ENCODE data around the gene FBXO30.

Gene FBXO30, protein sequence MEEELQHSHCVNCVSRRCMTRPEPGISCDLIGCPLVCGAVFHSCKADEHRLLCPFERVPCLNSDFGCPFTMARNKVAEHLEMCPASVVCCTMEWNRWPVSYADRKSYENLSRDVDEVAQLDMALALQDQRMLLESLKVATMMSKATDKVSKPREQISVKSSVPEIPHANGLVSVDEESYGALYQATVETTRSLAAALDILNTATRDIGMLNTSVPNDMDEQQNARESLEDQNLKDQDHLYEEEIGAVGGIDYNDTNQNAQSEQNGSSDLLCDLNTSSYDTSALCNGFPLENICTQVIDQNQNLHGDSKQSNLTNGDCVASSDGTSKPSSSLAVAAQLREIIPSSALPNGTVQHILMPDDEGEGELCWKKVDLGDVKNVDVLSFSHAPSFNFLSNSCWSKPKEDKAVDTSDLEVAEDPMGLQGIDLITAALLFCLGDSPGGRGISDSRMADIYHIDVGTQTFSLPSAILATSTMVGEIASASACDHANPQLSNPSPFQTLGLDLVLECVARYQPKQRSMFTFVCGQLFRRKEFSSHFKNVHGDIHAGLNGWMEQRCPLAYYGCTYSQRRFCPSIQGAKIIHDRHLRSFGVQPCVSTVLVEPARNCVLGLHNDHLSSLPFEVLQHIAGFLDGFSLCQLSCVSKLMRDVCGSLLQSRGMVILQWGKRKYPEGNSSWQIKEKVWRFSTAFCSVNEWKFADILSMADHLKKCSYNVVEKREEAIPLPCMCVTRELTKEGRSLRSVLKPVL

DNA sequence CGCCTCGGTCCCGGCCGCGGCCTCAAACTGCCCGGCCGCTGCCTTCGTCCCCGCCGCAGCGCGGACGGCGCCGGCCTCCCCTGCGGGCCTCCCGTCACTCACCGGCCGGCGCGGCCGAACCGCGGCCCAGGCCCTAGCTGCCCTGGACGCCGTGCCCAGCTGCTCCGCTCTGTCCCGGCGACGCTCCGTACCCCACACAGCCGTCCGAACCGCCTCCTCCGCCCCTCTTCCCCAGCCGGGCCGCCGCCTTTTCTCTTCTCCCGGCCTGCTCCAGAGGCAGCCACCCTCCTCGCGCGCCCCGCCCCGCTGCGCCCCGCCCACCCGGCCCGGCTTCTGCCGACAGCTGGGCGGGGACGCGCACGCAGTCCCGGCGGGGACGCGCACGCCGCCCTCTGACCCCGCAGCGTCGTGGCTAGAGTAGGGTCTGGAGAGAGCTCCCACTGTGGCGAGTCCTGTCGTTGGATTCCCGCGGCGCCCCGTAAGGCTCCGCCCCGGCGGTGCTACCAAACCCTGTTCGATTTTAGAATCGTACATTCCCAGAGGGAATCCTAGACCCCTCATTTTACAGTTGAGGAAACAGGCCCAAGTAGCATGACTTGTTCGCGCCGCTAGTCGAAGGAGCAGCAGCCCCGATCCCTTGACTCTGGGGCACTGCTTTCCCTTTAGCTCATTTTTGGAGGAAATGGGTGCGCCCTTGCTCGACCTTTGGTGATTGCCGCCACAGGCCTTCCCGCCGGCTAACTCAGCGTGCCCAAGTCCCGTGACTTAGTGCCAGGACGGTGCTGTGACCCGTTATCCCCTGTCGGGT is at the start of gene FBXO30:
FBXO30 (minus strand) TSS at position 295 of the 808 bp plus-strand sequence. CDS start 8,390 bp downstream, outside the sequence.
- DNase-seq (ENCODE audit: low read depth in 2 of 2, low spot score in 1 of 2) = peak; percentile 67 to 68

DNA sequence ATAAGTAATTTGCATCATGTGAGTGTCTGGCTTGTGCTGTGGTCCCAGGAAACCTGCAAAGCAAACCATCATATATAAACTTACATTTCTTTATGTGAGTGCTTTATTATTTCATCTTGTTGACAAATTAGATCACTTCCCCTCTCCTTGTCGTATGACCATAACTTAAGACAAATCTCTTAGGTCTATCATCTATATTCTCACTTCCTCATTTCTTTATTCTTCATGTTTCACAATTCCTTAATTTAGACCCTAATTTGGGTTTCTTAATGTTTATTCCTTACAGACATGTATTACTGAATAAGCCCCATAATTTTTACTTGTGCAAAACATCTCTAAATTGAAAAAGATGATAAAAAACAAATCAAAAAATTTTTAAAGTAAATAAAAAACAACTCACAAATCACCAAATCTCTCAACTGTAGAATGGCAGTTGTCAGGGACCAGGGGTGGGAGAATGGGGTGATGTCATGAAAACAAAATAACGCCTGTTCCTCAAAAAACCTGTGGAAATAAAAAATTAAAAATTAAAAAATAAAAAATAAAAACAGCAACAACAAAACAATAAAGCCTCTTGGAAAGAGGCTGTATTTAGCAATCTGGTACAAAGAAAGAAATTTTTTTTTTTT is 49.5 kb upstream of the FBXO30 start:
- no peak for DNase-seq (ENCODE audit: low read depth in 2 of 2, low spot score in 1 of 2)

DNA sequence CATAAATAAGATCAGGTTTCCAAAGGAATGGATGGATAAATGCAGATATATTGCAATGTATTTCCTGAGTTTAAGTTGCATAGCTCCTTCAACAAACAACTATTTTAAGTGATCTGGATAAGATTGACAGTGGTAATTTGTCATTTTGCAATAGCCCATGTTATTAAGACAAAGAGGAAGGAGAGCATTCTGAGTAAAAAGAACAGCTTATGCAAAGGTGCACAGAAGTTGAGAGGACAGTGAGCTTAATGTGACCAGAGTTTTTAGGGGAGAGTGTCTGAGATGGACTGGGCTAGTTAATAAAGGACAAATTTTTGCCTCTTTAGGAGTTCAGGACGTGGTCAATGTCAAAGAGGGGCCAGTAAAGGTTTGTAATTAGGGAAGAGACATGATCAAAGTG is 48.8 kb upstream of the FBXO30 start:
- DNase-seq (ENCODE audit: low read depth in 2 of 2, low spot score in 1 of 2) = no peak

DNA sequence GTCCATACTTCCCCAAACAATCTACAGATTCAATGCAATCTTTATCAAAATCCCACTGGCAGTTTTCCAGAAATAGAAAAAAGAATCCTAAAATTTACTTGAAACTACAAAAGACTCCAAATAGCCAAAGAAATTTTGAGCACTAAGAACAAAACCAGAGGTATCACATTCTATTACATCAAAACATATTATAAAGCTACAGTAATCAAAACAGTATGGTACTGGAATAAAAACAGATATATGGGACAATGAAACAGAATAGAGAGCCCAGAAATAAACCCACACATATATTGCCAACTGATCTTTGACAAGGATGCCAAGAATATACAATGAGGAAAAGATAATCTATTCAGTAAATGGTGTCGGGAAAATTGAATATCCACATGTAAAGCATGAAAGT is 46.0 kb upstream of the FBXO30 start:
- DNase-seq (ENCODE audit: low read depth in 2 of 2, low spot score in 1 of 2) = no peak

DNA sequence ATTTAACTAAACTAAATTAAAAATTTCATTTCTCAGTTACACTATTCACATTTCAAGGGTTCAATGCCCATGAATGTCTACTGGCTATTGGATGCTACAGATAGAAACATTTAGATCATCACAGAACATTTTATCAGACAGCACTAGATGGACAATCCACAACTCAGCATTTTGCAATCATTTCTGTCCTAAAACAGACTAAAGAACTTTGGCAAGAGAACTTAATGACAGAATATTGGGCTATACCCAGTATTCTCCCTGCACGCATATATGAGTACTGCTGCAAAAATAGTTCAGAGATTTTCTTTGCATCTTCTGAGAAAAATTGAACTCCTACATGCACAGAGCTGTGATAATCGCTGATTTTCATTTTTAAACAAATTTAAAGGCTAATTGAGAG is 36.1 kb upstream of the FBXO30 start:
- DNase-seq (ENCODE audit: low read depth in 2 of 2, low spot score in 1 of 2) = no peak

DNA sequence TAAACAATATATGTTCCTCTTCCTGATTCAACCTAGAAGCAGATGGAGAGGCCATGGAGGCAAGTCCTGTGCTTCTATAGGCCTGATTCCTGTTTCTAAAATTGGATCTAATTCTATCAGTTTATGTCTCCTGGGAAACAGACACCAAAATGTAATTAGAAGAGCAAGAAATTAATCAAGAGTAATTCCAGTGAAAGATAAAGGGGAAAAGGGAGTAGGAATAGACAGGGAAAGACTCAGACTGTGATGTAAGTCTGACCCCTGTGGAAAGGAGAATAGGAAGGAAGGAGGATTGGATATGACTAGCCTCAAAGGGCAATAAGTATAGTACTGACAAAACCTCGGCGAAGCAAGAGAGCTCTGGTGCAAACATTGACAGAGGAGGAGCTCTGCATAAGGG is 33.9 kb upstream of the FBXO30 start:
- no peak for DNase-seq (ENCODE audit: low read depth in 2 of 2, low spot score in 1 of 2)

DNA sequence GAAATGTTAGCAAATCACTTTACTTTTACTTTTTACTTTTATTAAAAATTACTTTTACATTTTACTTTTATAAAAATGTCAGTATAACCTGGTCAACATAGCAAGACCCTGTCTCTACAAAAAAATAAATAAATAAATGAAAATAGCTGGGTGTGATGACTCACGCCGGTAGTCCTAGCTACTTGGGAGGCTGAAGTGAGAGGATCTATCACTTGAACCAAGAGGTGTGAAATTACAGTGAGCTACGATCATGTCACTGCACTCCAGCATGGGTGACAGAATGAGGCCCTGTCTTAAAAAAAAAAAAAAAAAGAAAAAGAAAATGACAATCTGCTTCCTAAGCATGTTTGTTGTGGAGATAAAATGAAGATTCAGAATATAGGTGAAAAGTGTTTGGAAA is 31.0 kb upstream of the FBXO30 start:
- DNase-seq (ENCODE audit: low read depth in 2 of 2, low spot score in 1 of 2) = no peak

DNA sequence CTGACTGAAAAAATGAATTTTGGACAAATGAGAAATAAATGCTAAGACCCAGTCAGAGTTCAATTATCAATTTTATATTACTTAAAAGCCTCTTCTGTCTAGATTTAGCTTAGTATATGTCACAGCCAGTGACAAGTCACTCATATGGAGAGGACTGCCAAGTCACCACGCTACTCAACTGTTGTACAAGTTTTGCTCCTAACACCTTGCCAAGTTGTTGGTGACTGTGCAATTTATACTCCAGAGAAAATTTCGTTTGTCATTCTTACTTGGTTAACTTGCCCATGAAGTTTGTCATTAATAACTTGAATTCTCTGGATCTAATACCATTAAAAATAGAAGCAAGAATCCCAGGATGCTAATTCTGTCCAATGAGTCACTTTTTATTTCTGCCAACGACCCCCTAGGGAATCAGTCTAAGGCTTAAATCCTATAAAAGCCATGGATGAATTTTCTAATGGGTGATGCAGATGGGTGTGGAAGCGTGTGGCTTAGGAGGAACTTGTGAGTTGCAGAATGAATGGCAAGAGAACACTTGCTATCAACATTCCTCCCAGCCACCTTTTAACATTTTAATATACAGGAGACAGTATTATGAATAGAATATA is 30.4 kb upstream of the FBXO30 start:
- DNase-seq (ENCODE audit: low read depth in 2 of 2, low spot score in 1 of 2) = no peak

DNA sequence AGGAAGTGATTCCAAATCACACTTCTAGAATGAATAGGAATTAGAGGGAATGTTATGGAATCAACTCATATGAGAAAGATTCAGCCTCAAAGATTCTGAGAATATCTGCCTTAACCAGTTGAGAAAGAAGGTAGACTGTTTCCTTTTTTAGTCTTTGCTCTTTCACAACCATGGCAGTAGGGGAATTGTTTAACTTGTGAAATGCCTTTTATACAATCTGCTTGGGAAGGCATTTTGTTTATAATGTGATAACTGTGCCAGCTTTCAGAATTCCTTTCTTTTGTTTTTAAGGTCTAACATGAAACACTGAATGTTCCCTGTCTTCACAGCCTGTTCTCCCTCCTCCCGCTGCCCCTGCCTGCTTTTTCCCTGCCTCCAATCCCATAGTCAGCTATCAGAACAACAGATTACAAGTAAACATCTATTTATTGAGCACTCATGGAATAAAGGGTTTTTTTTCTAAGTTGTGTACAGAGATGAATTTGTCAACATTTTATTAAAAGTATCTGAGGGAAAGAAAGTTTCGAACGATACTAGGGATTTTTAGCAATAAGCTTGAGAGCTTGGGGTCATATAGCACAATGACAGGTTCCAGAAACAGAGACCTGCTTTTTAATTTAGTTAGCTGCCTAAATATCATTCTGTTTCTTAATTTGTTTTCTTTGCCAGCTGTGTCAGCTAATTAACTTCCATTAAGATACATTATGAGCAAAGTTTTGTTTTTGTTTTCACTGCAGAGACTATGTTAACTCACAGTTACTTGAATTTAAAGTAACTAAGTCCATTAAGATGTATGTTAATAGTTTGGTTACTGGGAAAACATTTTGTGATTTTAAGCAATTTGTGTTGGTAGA is 28.3 kb upstream of the FBXO30 start:
- no peak for DNase-seq (ENCODE audit: low read depth in 2 of 2, low spot score in 1 of 2)

DNA sequence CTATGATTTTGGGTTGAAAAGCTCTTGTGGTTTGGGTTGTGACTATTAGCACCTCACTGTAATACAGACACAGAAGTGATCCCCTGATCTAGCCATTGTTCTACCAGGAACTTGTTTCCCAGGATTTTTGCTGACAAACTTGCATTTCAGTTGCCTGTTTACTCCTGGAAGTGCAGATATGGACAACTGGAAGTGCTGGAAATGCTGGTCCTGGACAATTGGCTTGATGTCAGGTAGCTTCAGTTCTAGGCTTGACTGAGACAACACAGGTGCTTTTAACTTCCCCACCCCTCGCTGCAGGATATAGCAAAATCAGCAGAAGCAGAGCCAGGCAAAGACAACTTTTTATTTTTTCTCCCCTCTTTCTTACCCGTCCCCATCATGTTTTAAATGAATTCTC is 27.1 kb upstream of the FBXO30 start:
- no peak for DNase-seq (ENCODE audit: low read depth in 2 of 2, low spot score in 1 of 2)

DNA sequence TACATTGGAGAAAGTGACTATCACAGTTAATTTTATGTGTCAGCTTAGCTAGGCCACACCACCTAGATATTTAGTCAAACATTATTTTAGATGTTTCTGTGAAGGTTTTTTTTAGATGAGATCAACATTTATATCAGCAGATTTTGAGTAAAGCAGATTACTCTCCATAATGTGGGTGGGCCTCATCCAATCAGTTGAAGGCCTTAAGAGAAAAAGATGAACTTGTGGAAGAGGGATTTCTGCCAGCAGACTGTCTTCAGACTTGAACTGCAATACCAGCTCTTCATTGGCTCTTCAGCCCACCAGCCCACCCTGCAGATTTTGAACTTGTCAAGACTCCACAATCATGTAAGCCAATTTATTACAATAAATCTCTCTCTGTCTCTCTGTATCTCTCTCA is 25.1 kb upstream of the FBXO30 start:
- DNase-seq (ENCODE audit: low read depth in 2 of 2, low spot score in 1 of 2) = no peak

DNA sequence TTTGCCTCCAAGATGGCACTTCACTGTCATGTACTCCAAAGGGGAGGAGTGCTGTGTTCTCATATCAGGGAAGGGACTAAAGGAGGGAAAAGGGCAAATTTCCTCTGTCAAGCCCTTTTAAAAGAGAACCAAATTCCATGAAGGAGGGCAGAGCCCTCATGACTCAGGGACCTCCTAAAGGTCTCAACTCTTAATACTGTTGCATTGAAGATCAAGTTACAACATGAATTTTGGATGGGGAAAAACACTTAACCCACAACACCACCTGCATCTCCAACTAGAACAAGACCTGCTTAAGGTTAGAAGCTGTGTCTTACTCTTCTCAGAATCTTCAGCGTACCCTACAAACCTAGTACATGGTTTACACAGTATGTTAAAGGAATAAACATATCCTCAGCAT is 23.7 kb upstream of the FBXO30 start:
- no peak for DNase-seq (ENCODE audit: low read depth in 2 of 2, low spot score in 1 of 2)

DNA sequence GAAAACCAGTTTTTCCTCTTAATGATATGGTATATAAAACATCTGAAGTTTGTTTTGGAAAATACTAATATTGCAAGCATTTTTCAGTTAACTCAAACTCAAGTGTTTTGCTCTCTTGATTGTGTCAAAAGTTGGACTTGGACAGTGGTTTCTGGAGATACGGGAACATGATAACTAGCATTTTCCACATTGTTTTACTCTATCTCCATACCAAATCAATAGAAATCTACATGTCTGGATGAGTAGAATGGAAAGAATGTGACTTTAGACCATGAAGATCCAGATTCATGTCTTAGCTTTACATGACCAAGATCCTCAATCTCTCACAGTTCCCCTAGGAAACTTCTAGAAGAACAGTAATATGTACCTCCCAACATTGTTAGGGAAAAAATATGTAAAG is 22.2 kb upstream of the FBXO30 start:
- no peak for DNase-seq (ENCODE audit: low read depth in 2 of 2, low spot score in 1 of 2)

DNA sequence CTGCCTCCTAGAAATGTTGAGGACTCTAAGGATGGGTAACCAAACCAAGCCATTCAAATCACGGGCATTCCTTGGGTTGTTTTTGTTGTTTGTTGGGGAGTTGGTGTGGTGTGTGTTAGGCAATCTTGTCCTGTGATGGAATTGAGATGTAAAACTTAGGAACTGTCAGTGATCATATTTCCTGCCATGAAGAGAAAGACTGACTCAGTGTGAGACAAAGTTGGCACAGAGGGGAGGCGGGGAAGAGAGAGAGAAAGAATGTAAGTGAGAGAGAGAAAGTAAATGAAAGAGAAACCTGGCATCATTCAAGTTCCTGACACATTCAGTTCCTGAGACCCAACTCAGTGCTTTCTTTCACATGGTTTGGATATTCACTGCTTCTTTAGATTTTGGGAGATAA is 21.6 kb upstream of the FBXO30 start:
- DNase-seq (ENCODE audit: low read depth in 2 of 2, low spot score in 1 of 2) = no peak

DNA sequence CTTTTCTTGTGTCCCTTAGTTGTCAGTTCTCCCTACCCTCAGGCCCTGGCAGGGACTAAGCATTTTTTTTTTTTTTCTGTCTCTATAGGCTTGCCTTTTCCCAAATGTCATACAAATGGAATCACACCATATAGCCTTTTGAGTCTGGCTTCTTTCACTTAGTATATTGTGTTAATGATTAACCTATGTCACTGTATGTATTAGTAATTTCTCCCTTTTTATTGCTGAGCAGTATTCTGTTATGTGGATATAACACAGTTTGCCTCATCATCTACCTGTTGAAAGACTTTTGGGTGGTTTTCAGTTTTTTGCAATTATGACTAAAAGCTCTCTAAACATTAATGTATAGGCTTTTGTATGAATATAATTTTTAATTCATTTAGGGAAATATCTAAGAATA is 16.0 kb upstream of the FBXO30 start:
- DNase-seq (ENCODE audit: low read depth in 2 of 2, low spot score in 1 of 2) = no peak

DNA sequence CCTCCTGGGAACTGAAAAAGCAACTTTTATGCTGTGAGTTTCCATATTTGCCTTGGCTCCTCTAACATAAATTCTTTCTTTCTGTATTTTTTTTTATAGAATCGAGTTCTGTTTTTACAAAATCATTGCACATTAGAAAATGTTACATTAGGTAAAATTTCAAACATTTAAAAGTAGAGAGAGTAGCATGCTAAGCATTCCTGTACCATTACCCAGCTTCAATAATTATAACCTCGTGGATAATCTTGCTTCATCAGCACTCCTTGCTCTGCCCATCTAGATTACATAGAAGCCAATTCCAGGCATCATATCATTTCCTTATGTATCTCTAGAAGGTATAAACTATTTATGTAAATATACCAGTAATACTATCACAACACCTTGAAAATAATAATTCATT is 15.4 kb upstream of the FBXO30 start:
- no peak for DNase-seq (ENCODE audit: low read depth in 2 of 2, low spot score in 1 of 2)

DNA sequence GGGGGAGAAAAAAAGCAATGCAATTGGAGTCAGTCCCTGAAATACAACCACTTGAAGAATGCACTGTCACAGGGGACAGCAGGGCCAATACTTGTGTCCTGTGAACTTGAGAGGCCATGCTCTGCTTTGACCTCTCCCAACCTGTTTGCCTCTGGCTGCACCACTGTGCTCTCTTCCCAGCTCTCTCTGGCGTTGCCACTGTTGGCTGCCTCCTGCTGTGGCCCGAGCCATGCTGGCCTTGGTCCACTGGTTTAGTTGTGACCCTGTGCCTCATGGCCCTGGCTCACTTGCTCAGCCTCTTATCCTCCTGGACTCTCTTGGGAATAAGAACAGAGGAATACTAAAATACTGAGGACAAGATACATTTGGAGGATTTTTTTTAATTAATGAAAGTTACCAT is 14.5 kb upstream of the FBXO30 start:
- DNase-seq (ENCODE audit: low read depth in 2 of 2, low spot score in 1 of 2) = no peak

DNA sequence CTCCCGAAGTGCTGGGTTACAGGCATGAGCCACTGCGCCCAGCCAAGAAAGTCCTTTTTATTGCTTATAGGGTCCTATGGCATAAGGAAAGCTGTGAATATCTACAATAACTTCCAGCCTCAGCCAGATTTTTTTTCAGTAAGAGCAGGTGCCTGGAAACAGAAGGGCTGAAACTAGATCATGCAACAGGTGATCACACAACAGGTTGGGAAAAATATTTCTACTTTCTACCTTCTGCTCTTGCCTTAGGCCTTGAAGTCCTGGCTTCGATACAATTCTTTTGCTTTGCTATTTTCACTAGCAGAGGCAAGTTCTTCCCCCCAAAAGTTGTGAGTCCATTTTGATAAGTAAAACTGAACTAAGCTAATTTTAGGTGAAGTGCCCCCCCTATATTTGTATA is 9.7 kb upstream of the FBXO30 start:
- DNase-seq (ENCODE audit: low read depth in 2 of 2, low spot score in 1 of 2) = no peak

DNA sequence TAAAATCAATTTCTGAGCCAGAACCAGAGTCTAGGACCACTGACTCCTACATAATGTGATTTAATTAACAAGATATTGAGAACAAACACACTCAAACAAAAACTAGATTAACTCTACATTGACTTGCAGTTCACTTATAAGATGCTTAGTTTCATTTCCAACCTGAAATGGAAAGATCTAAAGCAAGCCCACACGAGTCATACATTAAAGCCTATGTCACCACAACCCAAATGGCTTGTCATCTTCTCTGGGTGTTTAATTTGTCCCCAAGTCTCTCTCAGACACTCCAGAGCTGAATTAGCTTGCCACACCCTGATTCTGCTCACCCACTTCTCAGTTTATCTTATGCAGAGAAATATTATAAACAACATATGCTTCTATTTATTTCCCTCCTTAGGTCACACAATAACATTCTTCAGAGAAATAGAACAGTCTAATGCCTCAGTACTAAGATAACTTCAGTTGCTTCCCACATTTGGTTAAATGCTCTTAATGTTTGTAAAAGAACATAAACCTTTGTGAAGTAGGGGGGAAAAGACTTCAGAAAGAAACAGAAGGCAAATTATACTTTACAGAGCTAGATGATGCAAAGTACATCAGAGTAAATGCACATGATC is 8.8 kb upstream of the FBXO30 start:
- DNase-seq (ENCODE audit: low read depth in 2 of 2, low spot score in 1 of 2) = no peak

DNA sequence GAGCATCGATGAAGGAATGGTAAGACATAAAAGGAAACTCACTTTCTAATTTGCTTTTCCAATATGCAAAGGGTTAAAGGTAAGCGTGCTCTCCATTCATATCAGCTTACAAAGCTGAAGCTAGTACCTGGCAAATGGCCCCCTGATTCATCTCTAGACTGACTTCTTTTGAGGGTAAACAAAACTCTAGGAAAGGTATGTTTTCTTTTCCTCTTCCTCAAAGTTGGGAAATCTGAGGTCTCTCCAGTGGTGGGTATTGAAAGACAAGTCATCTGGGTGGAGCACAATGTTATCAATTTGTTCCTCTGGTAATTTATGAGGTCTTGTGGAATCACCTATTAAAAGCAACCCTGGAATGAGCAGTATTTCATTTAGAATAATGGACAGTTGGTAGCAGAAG is 7.9 kb upstream of the FBXO30 start:
- no peak for DNase-seq (ENCODE audit: low read depth in 2 of 2, low spot score in 1 of 2)

Data from stimulated activated CD8-positive, alpha-beta memory T cell treated with anti-CD3 and anti-CD28 coated beads, Interleukin-4, amount 100 ng/mL, for 1 hour (primary cell).